Measurements from ENCODE around the gene AUTS2.

GRCh38 chr7:70739646-70740210 lies 1141.5 kb downstream of the AUTS2 start:
- TF ChIP-seq SP1 (IDR thresholded peaks at IDR 0.05), result no peak
- no peak for TF ChIP-seq BHLHE40 (IDR thresholded peaks at IDR 0.05; ENCODE audit: borderline replicate concordance)
- TF ChIP-seq ARNT (IDR thresholded peaks at IDR 0.05), result no peak
